ENCODE measurements around the gene ADGRB3.
"Not testable (repeated sequence)": the region's sequence is repeated elsewhere in the genome, so short reads cannot be mapped to it uniquely, and the experiment has no call there.

The ADGRB3 gene

DNA sequence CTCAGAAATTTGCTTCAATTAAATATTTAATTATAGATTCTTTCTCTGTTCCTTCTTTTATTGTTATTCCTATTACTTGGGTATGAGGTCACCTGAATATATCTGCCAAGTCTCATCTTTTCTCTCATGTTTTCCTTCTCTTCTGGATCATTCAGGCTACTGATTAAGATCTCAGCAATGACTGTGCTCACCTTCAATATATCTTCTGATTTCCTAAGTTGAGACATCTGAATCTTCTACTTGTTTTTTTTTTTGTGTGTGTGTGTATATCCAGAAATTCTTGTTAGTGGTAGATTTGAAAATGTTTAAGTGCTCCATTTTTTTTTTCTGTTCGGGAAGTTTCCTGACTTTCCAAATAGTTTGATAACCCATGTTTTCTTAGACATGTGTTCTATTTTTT, 108.0 kb downstream of the ADGRB3 start:
- DNase-seq, result no peak

DNA sequence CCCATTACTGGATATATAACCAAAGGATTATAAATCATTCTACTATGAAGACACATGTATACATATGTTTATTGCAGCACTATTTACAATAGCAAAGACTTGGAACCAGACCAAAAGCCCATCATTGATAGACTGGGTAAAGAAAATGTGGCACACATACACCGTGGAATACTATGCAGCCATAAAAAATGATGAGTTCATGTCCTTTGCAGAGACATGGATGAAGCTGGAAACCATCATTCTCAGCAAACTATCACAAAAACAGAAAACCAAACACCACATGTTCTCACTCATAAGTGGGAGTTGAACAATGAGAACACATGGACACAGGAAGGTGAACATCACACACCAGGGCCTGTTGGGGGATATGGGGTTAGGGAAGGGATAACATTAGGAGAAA, 109.3 kb downstream of the ADGRB3 start:
- not testable (repeated sequence) for DNase-seq

DNA sequence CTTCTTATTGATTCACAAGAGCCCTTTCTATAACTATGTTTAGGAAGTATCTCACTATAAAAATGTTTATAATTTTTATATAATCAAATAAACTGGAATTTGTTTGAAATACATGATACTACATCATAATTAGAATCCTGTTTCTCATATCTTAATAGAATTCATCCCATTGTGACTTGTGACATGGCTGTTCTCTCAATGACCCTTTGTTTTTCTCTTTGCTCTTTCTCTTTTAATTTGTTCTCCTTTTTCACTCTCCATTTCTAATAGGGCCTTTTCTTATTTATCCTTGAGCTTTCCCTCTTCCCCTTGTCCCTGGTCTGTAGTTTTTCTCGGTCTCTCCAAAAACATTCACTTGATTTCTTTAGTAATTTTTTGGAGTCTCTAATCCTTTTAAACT, 111.3 kb downstream of the ADGRB3 start:
- no peak for DNase-seq

DNA sequence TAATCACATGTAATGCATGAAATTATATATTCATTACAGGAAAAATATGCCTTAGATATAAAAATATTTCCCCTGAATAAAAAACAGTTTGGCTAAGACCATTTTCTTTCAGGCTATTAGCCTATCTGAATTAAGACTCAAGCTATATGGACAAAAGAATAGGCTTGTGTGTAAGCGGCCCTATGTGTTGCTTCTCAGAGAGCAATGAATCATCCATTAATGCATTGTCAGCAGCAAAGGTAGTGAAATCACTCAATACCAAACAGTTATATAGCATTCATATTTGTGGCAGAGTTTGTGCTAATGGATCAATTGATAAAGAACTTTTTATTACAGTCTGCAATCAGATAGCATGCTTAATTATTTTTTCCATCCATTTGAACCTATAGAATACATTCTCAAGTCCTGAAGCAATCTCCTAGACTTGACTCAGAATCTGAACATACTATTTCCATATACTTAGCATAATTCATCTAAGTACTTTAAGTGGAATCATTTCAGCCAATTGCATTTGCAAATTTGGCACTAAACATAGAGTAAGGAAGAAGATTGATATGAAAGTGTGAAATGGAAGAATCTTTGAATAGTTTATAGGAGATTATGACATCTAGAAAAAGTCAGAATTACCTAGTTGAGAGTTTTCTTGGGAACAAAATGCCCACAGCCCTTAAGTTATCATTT, 112.2 kb downstream of the ADGRB3 start:
- DNase-seq, result no peak

DNA sequence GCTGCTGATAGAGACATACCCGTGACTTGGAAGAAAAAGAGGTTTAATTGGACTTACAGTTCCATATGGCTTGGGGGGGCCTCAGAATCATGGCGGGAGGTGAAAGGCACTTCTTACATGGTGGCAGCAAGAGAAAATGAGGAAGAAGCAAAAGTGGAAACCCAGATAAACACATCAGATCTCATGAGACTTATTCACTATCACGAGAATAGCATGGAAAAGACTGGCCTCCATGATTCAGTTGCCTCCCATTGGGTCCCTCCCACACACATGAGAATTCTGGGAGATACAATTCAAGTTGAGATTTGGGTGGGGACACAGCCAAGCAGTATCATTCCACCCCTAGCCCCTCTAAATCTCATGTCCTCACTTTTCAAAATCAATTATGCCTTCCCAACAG, 112.8 kb downstream of the ADGRB3 start:
- DNase-seq, result not testable (repeated sequence)

DNA sequence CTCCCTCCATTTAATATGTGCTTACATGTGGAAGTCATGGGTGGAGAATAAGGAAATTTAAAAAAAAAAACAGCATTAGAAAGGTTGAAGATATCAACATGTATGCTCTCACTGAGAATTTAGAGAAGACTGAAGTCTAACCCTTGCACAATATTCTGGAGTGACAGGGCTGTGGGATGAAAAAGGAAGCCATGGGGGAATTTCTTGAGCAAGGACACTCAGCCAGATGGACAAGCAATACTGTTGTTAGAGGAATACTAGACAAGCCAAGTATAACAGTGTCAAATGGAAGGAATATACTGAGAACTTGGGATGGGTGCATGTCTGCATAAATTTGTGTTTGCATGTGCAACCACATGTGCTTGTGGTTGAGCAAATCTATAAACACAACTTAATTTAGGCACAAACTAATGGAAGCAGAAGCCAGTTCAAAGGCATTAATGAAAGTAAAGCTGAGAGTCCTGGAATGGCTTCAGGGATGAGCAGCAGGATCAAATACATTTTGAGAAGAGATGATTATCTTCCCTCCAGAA, 119.7 kb downstream of the ADGRB3 start:
- DNase-seq, result no peak

DNA sequence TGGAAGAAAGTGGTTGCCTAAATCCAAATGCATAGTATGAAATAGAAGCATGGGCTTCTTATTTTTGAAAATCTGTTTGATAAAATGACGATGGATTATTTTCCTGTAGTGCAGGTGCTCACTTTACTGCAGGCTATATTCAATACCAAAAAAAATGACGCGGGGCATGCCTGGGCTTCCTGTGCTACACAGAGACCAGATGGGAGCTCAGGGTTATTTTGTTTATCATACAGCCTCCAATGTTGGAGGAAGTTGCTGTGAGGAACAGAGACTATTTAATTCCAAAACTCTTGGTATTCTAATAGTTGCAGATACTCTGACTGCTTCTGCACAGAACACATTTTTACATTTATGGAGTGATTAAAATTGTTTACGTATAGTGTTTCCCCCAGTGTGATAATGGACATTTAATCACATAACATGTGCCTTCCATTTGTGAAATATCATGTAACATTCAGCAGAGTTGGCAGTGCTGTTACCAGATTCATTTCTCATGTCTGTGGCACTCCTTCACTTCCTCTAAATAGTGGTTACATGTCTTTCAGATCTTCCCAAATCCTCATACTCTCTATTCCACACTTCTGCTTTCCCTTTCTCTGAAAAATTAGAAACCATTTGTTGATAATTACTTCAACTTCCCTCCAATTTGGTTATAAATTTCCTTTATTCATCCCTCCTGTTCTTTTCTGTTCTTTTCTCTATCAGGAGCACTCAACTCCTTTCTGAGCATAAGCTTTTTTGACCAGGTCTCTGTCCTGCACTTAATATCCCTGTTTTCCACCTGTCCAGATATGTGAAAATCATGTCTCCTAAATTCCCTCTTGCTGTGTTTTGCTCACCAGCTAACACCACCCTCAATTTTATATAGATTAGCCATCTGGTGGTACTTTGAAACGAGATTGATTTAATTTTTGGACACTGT, 121.6 kb downstream of the ADGRB3 start:
- no peak for DNase-seq

DNA sequence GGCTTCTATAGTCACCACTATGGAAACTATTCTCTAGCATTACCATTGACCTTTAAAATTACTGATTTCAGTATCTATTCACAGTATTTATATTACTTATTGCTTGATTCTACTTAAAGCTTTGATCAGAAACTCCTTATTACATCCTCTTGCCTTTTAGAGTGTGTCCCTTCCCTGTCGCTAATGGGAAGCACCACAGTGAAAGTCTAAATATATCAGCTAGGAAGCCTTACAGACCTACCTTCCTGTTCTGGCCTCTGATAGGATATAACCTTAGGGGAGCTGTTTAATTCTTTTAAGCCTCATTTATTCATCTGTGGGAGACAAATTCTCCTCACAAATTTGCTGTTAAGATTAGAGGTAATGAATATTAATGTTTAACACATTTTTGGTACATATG, 122.7 kb downstream of the ADGRB3 start:
- no peak for DNase-seq

DNA sequence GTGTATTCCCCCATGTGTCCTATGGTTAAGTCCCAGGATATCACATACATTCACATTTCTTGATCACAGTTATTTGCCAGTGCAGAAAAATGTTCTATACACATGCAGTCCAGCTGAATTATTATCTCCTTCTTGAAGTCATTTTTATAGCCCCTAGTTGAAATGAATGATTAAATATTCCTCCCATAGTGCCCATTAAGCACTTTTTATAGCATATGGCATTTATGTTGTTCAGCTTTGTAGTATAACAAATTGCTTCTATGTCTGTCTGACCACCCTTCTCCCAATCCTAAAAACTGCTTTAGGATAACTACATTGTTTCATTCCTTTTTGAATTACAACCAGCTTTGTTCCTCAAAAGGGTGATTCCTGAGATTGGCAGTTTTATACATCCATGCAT, 123.5 kb downstream of the ADGRB3 start:
- DNase-seq, result no peak

DNA sequence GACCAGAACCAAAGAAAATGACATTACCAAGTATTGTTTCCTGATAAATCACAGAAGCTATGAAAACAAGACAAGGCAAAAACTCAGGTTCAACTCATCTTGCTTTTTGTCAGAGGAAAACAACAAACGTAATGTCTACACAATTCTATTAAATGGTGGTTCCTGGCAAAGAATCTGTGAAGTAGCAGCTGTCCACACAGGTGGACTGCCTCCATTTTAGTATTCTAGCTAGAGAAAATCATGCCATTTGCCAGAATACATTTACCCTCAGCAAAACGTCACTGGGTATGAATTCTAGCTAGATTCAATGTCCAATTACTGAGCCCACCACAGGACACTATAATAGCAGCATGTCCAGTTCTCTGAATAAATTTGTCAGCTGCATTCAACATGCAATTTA, 125.4 kb downstream of the ADGRB3 start:
- no peak for DNase-seq

DNA sequence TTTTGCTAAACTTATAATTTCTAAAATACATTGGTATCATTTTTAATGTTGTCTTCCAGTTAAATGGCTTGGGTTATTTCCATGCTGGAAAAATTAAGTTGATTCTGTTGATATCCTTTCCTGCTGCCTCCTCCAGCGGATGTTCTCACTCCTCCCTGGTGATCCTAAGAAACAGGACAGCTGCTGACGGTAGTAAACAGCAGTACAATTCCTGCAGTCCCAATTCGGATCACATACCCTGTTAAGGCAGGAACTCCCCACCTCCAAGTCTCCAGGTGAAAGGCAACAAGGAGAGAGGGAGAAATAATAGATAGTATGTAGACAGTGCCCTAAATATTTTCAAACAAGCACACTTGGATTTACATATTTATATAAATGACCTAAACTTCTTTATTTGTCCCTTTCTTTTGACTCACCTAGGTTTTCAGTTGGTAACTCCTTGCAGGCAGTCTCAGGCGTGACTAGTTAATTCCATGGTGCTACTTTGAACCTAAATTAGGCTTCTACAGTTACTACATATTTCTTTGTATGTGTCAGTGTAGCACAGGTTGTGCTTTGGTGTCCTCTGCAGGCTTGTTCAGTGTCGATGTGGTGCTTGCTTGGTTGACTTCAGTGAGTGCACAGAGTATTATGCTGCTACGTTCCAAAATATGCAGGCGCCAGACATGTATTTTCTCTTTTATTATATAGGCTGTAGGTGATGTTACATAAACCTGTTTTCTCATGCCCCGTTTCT, 126.0 kb downstream of the ADGRB3 start:
- no peak for DNase-seq

DNA sequence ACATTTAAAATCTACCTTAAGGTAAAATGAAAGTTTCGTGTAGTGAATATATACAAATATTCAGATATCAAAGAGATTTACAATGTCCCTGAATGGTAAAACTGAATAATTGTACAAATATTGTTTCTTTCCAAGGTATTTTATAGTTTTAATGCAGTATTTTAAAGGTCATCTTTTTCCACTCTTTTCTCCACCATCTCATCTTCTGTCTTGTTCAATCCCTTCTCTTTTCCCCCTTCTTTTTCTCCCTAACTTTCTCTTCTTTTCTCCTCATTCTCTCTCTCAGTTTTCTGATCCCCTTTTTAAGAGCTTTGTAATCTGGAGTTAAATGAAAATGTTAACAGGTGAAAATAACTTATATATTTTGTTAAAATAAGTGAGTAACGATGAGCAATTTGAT, 126.9 kb downstream of the ADGRB3 start:
- DNase-seq, result no peak

DNA sequence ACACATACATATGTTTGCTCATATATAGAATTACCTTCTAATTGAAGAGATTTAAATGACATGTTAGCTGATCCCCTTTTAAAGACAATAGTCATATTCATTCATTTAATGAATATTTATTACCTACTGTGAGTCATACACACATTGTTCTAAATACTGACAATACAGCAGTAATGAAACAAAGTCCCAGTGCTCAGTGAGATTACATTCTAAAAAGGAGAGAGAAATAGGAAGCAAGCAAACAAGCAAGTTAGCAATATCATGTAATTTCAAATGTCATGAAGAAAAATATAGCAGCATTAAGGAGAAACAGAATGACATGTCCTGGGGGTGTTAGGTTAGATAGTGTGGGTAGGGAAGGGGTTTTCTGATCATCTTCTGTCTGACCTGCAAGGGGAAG, 136.3 kb downstream of the ADGRB3 start:
- no peak for DNase-seq

DNA sequence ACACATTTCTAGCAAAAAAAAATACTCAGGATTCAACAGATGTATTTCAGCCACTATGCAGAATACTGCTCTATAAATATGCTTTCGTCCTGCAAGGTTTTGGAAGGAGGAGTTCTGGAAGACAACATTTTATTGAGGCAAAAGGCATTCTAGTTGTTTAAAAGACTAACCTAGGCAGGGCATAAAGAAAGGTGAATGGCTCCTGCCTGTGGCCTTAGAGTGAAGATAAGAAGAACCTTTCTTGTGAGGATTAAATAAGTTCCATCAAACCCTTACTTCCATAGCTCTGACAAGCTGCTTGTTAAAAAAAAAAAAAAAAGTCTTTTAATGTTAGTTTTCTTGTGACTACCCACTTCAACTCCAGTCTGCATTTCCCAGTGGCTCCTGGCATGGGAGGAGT, 139.8 kb downstream of the ADGRB3 start:
- DNase-seq, result no peak

DNA sequence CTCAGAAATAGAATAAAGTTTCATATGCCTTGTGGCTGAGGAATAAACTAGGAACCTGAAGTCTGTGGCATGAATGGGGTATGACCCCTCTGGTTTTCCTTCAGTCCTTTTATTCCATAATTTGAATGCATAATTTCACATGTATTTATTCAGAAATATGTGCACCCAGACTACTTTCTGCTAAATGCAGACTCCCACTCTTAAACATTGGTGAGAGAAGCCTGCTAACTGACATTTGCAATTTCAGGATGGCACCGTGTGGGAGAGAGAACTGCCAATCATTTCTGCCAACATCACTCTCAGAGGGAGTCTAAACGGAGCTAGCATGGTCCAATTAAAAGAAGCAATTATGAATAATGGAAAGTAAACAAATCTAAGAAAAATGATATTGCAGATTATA, 141.3 kb downstream of the ADGRB3 start:
- no peak for DNase-seq

DNA sequence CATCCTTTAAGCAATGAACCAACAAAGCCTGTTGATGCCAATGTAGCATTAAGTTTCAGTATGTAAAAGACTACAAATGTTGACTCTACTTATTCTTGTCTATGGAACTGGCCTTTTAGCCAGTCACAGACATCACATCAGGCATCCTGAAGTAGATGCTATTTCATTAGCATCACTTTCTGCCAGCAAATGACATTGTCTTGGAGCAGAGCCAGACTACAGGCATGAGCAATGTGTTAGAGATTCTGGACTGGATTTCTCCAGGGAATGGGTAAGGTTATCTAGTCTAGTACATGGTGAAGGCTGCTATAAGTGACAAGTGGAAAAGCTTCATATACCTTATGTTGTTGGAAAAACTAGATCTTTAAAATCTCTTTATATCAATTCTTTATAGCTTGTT, 142.9 kb downstream of the ADGRB3 start:
- DNase-seq, result no peak

DNA sequence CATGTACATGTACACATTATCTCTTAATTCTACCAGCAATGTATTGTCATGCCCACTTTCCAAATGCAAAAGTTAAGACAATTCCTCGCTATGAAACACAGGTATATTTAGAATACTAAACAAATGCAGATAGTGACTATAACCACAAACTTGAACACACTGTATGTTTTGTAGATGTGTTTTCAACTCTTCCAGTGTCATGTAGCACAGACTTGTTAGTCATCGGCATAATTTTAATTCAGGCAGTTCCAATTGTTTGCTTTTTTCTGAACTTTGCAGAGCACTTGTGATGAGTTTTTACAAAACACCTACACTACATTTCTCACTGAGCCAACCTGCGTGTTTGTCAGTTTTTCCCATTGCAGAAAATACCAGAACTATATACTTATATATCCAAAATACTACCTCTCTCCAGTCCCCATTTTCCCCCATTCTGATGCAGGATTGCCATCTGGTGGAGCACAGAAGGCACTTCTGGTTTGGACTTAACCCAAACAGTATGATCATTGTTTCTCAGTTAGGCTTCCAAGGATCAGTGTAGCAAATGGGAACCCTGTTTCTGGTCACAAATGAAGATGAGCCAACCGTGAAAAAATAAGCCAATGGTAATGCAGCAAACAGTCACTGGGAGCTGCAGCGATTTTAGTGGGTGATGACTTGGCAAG, 143.4 kb downstream of the ADGRB3 start:
- no peak for DNase-seq

DNA sequence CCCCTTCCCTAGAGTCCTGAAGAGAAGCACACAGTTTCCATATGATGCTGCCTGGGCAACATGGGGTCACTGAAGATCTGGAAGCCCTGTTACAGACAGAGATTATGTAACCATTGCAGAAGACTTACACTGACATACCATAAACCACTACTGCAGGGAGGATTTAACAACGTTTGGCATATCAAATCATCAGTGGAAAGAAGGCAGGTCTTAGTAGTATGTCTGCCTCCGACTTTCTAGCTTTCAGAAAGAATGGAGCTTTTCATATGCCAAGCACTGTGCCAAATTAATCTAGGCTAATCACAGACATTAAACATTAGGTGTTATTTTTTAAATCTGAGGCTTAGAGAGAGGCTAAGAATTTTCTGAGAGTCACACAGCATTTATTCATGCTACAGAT, 144.3 kb downstream of the ADGRB3 start:
- no peak for DNase-seq

DNA sequence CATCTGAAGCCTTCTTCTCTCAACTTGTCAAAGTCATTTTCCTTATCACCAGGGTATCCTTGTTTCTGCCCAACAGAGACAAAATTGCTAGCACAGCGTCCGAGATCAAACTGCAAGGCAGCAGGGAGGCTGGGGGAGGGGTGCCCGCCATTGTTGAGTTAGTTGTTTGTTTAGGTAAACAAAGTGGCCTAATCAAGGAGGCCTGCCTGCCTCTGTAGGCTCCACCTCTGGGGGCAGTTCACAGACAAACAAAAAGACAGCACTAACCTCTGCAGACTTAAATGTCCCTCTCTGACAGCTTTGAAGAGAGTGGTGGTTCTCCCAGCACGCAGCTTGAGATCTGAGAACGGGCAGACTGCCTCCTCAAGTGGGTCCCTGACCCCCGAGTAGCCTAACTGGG, 155.0 kb downstream of the ADGRB3 start:
- DNase-seq, result not testable (repeated sequence)

DNA sequence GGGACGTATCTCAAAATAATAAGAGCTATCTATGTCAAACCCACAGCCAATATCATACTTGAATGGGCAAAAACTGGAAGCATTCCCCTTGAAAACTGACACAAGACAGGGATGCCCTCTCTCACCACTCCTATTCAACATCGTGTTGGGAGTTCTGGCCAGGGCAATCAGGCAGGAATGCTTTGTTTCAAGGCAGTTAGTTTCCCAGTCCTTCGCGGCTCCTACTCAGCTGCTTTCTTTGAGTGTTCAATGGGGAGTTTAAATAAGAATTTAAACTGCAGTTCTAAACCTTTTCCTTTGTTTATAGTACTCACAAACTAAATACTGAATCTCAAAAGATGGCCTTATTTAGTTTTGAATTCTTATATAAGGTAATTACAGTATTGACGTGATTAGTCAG, 179.9 kb downstream of the ADGRB3 start:
- DNase-seq, result not testable (repeated sequence)

DNA sequence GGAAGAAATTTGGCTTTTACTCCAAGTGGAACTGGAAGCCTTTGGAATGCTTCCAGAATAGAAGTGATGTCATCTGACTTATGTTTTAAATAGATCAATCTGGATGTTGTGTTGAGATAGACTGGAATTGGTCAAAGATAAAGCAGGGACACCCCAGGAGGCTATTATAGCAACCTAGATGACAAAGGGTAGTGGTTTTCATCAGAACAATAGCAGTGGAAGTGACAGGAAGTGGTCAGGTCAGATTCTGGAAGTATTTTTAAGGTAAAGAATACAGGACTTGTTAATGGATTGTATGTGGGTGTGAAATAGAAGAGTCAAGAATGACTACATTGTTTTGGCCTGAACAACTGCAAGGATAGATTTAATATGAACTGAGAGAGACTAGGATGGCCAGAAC, 191.4 kb downstream of the ADGRB3 start:
- DNase-seq, result no peak

DNA sequence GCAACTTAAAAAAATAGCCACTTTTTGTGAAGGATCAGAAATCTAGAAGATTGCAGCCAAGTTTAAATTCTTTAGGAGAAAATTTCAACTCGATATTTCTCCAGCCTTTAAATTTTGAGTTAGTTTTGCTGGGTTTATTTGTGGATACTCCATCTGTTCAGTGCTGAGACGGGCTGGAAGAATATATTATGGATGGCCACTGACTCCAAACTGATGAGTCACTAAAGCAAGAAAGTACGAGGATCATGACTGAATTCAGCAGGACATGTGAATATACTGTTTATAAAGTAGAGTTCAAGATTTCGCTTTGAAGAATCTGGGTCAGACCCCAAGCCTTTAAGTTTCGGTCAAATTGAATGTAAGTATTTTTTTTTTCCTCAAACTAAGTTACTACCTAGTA, 199.5 kb downstream of the ADGRB3 start:
- no peak for DNase-seq

DNA sequence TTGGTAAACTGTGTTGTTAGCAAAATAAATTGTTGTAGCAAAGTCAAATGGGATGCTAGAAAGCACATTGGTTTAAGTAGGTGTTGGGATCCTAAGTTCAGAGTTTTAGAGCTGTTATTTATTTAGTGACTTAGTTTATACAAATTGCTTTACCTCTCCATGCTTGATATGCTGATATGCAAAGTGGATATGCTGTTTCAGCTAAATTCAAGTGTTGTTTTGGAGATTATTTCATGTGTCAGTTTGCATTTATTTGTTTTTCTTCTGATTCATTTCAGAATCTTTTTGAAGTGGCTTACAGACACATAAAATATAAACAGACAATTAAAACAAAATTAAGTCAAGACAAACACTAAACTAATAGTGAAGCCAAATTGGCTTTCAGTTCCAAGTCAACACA, 203.5 kb downstream of the ADGRB3 start:
- DNase-seq, result no peak

Measured in activated CD8-positive, alpha-beta memory T cell treated with anti-CD3 and anti-CD28 coated beads, Interleukin-2, amount 50 U/mL, for 48 hours (primary cell).